ENCODE measurements around the gene CDNF.

The CDNF gene

GRCh38 chr10:14858338-14858960 lies 20.6 kb upstream of the CDNF start:
- DNase-seq (ENCODE audit: low read depth): no peak
- no peak for TF ChIP-seq CTCF (IDR thresholded peaks at IDR 0.05; ENCODE audit: control insufficient read depth, insufficient read depth, low read depth, low read length, missing control alignments)
- no peak overlapping the region for H3K4me3 ChIP-seq (ENCODE audit: control insufficient read depth, low read depth, low read length)

GRCh38 chr10:14855453-14855852 lies 17.6 kb upstream of the CDNF start:
- H3K4me3 ChIP-seq (ENCODE audit: control insufficient read depth, low read depth, low read length): no peak overlapping the region
- no peak for DNase-seq (ENCODE audit: low read depth)
- no peak for TF ChIP-seq CTCF (IDR thresholded peaks at IDR 0.05; ENCODE audit: control insufficient read depth, insufficient read depth, low read depth, low read length, missing control alignments)

- TF ChIP-seq CTCF (IDR thresholded peaks at IDR 0.05; ENCODE audit: control insufficient read depth, insufficient read depth, low read depth, low read length, missing control alignments): no peak
- no peak overlapping the region for H3K4me3 ChIP-seq (ENCODE audit: control insufficient read depth, low read depth, low read length)
- DNase-seq (ENCODE audit: low read depth): no peak
These were observed 14.4 kb upstream of the CDNF start for GRCh38 chr10:14852236-14852635.

GRCh38 chr10:14844948-14845347 lies 7.1 kb upstream of the CDNF start:
- H3K4me3 ChIP-seq (ENCODE audit: control insufficient read depth, low read depth, low read length): no peak overlapping the region
- TF ChIP-seq CTCF (IDR thresholded peaks at IDR 0.05; ENCODE audit: control insufficient read depth, insufficient read depth, low read depth, low read length, missing control alignments): no peak
- DNase-seq (ENCODE audit: low read depth): no peak

GRCh38 chr10:14843327-14843988 lies 5.6 kb upstream of the CDNF start:
- no peak overlapping the region for H3K4me3 ChIP-seq (ENCODE audit: control insufficient read depth, low read depth, low read length)
- no peak for TF ChIP-seq CTCF (IDR thresholded peaks at IDR 0.05; ENCODE audit: control insufficient read depth, insufficient read depth, low read depth, low read length, missing control alignments)
- no peak for DNase-seq (ENCODE audit: low read depth)

GRCh38 chr10:14840178-14840577 lies 2.3 kb upstream of the CDNF start:
- no peak overlapping the region for H3K4me3 ChIP-seq (ENCODE audit: control insufficient read depth, low read depth, low read length)
- no peak for DNase-seq (ENCODE audit: low read depth)
- no peak for TF ChIP-seq CTCF (IDR thresholded peaks at IDR 0.05; ENCODE audit: control insufficient read depth, insufficient read depth, low read depth, low read length, missing control alignments)
